ENCODE results near the gene HMGN2.
A peak's percentile ranks its signal among the peaks of the same experiment; 100 is the strongest.

HMGN2 gene

GRCh38 chr1:26469558-26469957 is 2.7 kb upstream of the HMGN2 start:
- DNase-seq (ENCODE audit: low read depth): no peak
- no peak overlapping the region for H3K4me3 ChIP-seq (ENCODE audit: low read length)
- no peak for TF ChIP-seq CTCF (conservative IDR thresholded peaks at IDR 0.05; ENCODE audit: low read depth, low read length)

DNA sequence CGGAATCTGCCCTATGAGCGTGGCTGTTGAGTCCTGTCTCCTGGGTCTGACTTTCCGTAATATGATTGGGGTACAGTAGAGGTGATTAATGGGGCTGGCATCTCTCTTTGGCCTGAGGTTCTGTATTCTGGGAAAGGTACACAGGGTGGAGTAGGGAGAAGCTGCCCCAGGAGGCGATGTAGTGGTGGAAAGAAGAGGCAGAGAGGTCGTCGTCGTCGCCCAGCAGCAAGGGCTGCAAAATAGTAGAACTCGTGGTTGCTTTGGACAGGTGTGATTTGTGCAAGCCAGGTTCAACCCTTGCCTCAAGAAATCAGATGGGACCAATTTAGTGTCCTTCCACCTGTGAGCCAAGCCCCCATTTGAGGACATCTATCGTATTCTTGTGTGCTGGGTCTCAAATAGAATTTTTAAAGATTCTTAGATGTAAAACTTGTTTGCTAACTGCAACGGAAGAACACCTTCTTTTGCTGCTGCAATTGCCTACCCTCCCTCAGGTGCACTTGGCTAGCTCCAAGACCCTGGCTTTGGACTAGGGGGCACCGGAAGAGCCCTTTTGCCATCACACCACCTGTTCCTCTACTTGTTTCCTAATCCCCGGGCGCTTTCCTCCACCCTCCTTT is 1.3 kb upstream of the HMGN2 start:
- peak overlapping the region; percentile 67 for H3K4me3 ChIP-seq (ENCODE audit: low read length)
- TF ChIP-seq CTCF (conservative IDR thresholded peaks at IDR 0.05; ENCODE audit: low read depth, low read length): no peak
- no peak for DNase-seq (ENCODE audit: low read depth)

- no peak for TF ChIP-seq CTCF (conservative IDR thresholded peaks at IDR 0.05; ENCODE audit: low read depth, low read length)
- H3K4me3 ChIP-seq (ENCODE audit: low read length): peak overlapping the region; percentile 67
- peak; percentile 17 for DNase-seq (ENCODE audit: low read depth)
Measured at GRCh38 chr1:26471498-26472319, 531 bp upstream of the HMGN2 start.

DNA sequence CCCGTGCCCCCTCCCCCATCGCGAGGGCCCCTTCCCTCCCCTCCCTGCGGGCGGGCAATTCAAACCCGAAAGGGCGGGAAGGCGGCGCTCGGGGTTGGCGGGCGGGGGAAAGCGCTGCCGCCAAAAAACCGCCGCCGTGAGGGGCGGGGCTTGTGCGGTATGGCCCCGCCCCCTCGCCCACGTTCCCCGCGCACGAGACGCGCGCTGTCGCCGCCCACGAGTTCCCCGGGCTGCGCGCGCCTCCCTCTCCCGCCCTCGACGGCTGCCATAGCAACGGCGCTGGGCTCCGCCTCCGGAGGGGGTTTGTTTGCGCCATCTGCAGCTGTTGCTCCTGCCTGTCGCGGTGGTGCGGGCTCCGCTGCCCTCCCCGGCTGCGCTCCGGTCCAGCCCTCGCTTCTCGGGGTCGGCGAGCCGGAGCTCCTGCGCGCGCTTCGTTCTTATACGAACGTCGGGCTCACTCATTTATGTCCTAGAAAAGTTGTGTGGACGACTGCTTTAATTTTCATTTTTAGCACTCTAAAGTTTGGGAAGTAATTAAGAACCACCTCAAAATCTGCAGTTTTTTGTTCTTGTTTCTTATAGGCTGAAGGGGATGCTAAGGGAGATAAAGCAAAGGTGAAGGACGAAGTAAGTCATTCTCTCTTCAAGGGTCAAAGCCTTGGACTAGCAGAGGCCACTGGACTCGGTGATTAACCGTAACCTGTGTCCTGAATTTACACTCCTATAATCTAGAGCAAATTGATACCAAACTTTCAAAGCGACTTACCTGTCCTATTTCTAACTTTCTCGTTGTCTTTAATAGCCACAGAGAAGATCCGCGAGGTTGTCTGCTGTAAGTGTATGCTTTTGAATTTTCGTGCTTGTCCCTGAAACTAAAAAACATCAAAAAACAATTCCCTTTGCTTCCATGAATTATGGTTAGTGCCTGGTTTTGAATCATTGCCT is 933 bp downstream of the HMGN2 start:
- TF ChIP-seq CTCF (conservative IDR thresholded peaks at IDR 0.05; ENCODE audit: low read depth, low read length): no peak
- peak overlapping the region; percentile 67 for H3K4me3 ChIP-seq (ENCODE audit: low read length)
- DNase-seq (ENCODE audit: low read depth): peak; percentile 55

DNA sequence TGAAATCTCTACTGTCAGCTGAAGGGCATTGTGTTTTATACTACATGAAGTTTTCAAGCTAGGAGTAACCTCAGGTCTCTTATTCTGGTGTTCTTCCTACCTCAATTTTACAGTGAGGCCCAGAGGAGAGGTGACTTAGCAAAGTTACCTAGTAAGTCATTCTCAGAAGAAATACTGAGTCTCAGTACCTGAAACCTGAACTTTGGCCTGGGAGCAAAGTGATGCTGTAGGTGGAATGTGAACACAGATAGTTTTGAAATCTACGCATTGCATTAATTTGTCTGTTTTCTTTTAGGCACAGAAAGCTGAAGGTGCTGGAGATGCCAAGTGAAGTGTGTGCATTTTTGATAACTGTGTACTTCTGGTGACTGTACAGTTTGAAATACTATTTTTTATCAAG is 2.6 kb downstream of the HMGN2 start:
- TF ChIP-seq CTCF (conservative IDR thresholded peaks at IDR 0.05; ENCODE audit: low read depth, low read length): no peak
- H3K4me3 ChIP-seq (ENCODE audit: low read length): no peak overlapping the region
- DNase-seq (ENCODE audit: low read depth): no peak

- TF ChIP-seq CTCF (conservative IDR thresholded peaks at IDR 0.05; ENCODE audit: low read depth, low read length): no peak
- DNase-seq (ENCODE audit: low read depth): no peak
- H3K4me3 ChIP-seq (ENCODE audit: low read length): no peak overlapping the region
Measured at GRCh38 chr1:26475989-26476388, 3.7 kb downstream of the HMGN2 start.

Measured in retinal pigment epithelial cell (primary cell).